KG1 (cell line): ENCODE data around the gene CDC7.
"Not testable (repeated sequence)": the region's sequence is repeated elsewhere in the genome, so short reads cannot be mapped to it uniquely, and the experiment has no call there.

ENCODE experiments used
- DNase-seq: peaks from one replicate; lab custom pipeline; 2025; lab: John Stamatoyannopoulos, UW

CDC7 gene

GRCh38 chr1:91510754-91511153, 10.1 kb downstream of the CDC7 start:
- DNase-seq: no peak

DNA sequence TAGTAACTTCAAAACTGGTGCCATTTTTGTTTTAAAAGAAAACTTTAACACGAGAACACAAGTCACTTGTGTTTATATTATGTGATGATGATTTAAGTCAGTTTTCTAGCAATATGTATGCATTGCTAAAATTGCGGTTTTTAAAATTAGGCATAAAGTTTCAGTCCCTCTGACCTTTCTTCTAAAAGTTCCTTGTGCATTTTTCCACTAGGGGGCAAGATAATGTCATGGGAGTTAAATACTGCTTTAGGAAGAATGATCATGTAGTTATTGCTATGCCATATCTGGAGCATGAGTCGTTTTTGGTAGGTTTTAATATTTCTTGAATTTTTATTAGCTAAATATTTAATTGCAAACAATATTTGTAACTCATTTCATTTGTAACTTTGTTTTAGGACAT, 10.7 kb downstream of the CDC7 start:
- DNase-seq: no peak

DNA sequence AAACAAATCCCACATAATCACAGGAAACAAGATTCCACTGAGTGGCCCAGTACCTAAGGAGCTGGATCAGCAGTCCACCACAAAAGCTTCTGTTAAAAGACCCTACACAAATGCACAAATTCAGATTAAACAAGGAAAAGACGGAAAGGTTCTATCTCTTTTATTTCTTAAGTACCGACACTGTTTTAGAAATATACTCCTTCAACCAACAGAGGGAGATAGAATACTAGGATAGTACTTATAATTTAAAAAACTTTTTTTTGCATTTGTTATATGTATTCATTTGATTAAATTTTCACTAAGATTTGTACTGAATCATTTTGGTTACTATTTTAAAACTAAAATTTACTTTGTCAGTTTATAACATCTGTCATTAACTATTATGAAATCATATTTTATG, 12.5 kb downstream of the CDC7 start:
- no peak for DNase-seq

DNA sequence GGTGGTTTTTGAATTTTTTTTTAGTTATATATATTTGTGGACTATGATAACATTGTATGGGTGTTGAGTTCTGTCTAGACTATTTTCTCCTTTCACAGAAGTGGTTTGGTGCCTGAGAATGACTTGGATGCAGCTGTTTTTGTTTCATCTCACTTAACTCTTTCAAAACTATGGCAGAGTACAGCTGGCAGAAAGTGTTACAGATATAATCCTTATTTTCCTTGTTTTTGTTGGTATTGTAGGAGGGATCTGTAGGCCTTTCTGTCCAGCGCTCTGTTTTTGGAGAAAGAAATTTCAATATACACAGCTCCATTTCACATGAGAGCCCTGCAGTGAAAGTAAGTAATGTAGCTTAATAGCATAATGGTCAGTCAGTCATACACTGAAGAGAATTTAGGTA, 13.1 kb downstream of the CDC7 start:
- DNase-seq: no peak

DNA sequence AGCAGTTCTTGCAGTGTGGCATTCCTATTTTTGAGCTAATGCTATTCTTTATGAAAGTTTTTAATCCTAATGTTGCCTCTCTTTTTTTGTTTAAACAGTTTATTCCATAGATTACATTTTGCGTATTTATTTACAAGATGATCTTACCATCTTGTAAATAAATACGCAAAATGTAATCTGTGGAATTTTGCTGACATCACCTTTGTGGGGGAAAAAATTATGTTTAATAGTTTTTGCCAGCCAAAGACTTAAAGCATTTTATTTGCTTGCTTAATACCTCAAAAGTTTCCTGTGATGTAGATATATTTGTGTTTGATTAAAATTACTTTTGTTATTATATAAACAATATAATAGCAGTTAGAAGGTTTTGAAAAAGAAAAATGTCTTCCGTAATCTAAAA, 15.3 kb downstream of the CDC7 start:
- no peak for DNase-seq

GRCh38 chr1:91516605-91517004, 16.0 kb downstream of the CDC7 start:
- not testable (repeated sequence) for DNase-seq

- DNase-seq: not testable (repeated sequence)
These were observed 18.5 kb downstream of the CDC7 start for GRCh38 chr1:91519167-91519566.

DNA sequence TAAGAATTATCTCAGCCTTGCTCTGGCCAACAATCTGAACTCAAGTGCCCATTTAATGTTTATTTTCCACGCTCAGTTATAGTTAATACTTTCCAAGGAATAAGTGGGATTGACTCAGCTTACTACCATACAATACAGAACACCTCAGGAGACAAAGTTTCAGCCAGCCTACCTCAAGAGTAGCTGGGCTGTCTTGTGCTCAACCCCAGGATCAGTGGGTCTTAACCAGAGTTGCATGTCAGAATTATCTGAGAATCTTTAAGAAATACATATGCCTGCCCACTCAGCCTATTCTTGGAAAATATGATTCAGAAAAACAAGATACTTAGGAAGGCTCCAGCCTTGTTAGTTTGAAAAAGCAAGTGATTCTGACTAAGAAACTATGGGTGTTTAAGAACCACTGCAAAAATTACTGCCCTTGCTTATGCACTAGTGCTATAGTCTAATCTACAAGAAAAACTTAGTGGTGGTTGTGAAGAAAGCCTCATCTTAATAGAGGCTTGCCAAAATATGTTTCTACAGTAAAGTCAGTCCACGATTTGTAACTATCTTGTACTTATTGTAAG, 20.4 kb downstream of the CDC7 start:
- no peak for DNase-seq

- no peak for DNase-seq
These were observed 22.8 kb downstream of the CDC7 start for GRCh38 chr1:91523482-91523881.

DNA sequence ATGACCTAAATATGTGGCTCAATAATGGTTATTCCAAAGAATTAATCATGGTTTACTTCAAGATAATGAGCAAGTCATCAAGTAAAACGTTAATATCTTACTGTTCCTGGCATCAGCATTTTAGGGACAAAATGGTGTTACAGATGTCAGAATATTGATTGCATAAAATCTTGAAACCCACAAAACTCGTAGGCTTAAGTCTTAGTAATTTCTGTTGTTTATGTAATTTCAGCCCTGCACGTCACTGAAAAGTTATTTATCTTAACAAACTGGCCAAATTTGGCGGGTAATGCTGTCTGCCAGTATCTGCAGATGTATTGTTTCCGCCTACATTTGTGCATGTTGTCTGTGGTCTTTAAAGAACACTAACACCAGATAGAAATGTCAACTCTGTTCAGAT, 25.8 kb downstream of the CDC7 start:
- no peak for DNase-seq

DNA sequence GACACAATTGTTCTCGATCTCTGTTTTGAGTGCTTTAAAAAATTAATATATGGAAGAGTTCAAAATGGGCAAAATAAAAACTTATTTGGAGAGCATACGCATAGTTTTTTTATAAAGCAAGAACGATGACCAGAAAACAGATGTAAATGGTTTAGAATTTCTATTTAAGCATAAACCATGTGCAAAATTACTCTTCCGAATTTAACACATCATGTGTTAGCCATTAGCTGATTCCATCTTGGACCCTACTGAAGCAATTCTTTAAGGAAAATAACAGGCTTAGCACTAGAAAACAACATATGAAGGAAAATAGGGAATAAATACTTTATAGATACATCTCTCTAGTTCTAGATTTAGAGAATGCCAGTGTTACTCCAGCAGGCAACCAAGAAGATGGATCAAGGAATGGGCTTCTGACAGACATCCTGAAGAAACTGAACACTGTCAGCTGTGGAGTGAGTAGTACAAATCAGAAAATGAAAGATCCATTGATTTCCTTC, 26.7 kb downstream of the CDC7 start:
- no peak for DNase-seq

- no peak for DNase-seq
These were observed 27.1 kb downstream of the CDC7 start for GRCh38 chr1:91527781-91528180.

DNA sequence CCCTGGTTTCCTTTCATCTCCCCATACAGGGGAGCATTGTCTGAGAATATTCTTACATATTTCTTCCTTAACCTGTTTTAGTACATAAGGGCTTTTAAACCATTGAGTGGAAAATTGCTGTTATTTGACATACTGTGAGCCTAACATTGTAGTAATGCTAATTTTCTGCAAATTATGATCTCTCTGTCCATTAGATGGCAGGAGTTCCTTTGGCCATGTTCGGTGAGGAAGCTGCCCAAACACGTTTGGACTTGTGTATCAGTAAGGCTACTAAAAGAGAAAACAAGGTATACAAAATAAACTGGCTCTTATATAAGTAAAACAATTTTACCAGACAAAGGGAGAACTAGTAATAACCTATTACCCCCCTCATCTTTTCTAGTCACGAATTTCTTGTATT, 29.2 kb downstream of the CDC7 start:
- no peak for DNase-seq

DNA sequence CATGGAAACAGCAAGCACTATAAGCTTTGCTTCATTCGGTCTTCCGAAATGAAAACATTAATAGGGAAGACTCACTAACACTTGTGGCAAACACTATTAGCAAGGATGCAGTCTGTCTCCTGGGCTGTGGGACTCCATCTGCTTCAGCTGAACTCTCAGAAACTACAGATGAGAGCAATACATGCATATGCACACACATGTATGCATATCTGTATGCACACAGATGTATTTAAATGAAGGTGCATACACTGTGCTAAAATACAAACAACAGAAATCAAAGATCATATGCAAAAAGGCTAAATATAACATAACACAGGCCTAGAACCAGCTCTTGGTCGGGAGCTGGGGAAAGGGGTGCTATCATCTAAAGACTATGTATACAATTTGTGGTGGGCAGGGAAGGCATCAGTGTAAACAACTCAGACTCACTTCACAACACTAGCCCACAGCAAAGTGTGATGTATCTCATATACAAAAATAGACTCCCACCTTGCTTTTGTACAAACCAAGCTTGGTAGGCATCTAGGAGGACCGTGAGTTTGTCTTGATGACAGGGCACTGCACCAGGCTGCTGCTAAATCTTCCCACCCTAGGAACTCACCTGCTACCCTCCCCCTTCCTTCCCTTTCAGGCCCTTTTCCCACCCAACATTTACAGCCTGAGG, 32.8 kb downstream of the CDC7 start:
- no peak for DNase-seq

GRCh38 chr1:91535441-91535840, 34.8 kb downstream of the CDC7 start:
- DNase-seq: no peak

- no peak for DNase-seq
These were observed 36.8 kb downstream of the CDC7 start for GRCh38 chr1:91537281-91537986.

DNA sequence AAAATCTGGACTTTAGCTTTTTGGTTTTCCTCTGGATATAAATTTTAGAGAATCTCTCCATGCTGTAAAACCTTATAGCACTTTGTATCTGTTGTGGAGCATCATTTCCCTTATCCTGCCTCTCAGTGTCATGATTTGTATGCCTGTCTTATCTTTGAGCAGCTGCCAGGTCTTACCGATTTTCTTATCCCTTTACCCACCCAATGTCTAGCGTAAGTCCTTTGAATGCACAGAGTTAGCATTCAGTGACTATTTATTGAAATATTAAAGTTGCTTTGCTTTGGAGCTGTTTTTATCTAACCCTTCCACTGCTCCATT, 37.3 kb downstream of the CDC7 start:
- no peak for DNase-seq

GRCh38 chr1:91540910-91541309, 40.3 kb downstream of the CDC7 start:
- no peak for DNase-seq

GRCh38 chr1:91541918-91542533, 41.4 kb downstream of the CDC7 start:
- no peak for DNase-seq

DNA sequence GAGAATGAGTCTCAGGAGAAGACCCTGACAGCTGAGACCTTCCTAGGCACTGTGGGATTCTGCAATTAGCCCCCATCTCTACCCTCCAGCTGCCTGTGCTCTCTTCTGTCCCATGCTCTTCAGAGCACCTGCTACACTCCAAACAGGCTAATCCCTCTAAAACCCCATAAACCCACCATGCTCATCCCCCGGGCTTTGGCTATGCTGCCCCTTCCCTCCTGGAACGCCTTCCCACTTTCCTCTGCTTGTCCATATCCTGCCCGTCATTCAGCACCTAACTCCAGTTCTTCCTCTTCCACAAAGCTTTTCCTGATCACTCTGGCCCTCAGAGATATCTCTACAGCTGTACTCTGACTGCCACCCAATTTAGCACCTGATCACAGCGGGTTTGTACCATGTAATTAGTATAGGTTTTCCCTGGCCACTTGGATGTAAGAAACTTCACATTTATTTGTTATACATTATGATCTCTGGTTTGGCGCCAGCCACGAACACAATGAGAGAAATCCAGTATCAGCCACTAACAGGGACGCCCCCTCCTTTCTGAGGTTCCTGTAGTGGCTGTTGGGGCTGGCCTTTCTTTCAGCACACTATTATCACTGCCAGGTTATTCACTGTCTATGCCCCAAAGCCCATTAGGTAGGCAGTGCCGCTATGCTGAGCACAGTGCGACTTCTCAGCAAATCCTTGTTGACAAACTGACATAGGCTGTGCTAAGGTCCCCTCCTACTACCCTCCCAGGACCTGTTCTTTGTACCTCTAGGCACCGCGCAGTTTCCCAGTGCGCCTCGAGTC, 45.1 kb downstream of the CDC7 start:
- DNase-seq: no peak

DNA sequence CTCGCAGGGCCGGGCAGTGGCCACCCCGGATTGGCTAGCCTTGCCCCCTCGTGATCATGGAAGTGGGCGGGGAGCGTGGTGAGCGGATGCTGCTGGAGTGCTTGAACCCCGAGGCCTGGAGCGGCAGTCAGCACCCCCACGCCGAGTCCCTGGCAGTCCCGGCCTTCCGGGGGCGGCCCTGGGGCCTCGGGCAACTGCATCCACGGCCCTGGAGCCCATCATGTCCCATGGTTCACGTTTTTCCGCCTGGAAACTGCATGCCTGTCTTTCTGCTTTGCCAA, 45.6 kb downstream of the CDC7 start:
- DNase-seq: no peak

GRCh38 chr1:91546876-91547275, 46.2 kb downstream of the CDC7 start:
- no peak for DNase-seq
